DND-41 (cell line): Measurements from ENCODE around the gene FAM83G.

Experiments
- CTCF ChIP-seq: IDR thresholded peaks from 2 replicates; pipeline ENCODE4 v1.5.1; 2012; ENCODE audit warnings: borderline replicate concordance, low read length, moderate library complexity, mild to moderate bottlenecking; ENCODE audit not compliant: poor library complexity, severe bottlenecking; ENCODE audit errors: extremely low read depth
- EZH2 ChIP-seq: IDR thresholded peaks from 3 replicates; pipeline ENCODE4 v1.6.1; 2012; ENCODE audit warnings: borderline replicate concordance, low read depth, mild to moderate bottlenecking, moderate library complexity, low read length, inconsistent platforms; ENCODE audit not compliant: severe bottlenecking

GRCh38 chr17:18921485-18921884, 83.1 kb downstream of the FAM83G start:
- TF ChIP-seq CTCF (no peak), EZH2 (no peak)
